ENCODE measurements around the gene PDE9A. TPM values are rescaled to one million over a fixed set of nuclear protein-coding genes. Genes with fewer than 3 reads are reported as not detected.

Gene PDE9A
- total and polyA plus RNA-seq, 2 experiments from 2014 or later, result 26.5 to 31.1 TPM

DNA sequence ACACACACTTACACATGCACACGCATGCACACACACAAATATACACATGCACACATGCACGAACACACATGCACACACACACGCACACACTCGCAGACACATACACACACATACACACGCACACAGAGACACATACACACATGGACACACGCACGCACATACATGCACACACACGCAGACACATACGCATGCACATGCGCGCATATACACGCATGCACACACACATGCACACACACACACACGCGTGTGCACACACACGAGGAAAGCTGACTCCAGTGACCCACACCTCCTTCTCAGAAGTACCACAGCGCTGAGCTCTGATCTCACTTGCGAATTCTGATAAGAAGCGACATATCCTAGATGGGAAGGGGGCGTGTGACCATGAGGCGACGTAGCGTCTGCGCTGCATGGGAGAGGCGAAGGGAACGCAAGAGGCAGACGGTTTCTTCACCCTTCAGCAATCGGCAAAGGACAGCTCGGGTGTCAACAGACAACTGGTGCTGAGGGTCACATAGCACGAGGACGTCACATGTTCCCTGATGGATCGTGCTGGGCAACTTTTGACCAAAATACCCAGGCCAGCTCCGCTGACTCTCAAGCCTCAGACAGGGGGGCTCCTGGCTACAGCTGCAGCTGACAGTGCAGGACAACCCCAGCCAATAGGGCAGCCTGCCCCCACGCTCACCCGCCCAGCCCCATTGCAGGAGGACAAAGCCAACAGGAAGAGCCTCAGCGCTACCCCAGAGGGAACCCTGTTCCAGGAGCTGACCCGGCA, 16.0 kb upstream of the PDE9A start:
- ATAC-seq (peak; percentile 22; the same call in 2 of the 3 replicates), DNase-seq (ENCODE audit: low spot score) (no peak)
- no peaks in the 10 kb centered on the region for H3K36me3 ChIP-seq (ENCODE audit: insufficient read depth)
- no peaks in the 10 kb centered on the region for H3K9me3 Mint-ChIP-seq
- H3K27ac ChIP-seq (ENCODE audit: low read depth), result no peak overlapping the region
- H3K27me3 Mint-ChIP-seq (ENCODE audit: insufficient read depth, low read depth, poor library complexity), result no peaks in the 10 kb centered on the region
- peaks cover 25% of the 10 kb centered on the region for H3K4me1 Mint-ChIP-seq
- H4K20me1 ChIP-seq (replicated peaks; ENCODE audit: insufficient read depth), result no peaks in the 10 kb centered on the region
- H3K27me3 ChIP-seq (ENCODE audit: insufficient read depth), result no peaks in the 10 kb centered on the region
- no peaks in the 10 kb centered on the region for H3K9me2 ChIP-seq (ENCODE audit: insufficient read depth)
- H3K4me2 ChIP-seq, result no peak overlapping the region
- H3K4me1 ChIP-seq (ENCODE audit: insufficient read depth), result peaks cover 18% of the 10 kb centered on the region; the same call in 1 of the 2 replicates
- H3K4me3 ChIP-seq, result no peak overlapping the region
- H3K79me2 ChIP-seq (replicated peaks; ENCODE audit: insufficient read depth), result no peaks in the 10 kb centered on the region
- H3F3A ChIP-seq (replicated peaks; ENCODE audit: low read depth), result 0 out of 2 replicates have a peak, but pooled peaks cover 4% of the 10 kb centered on the region
- no peaks in the 10 kb centered on the region for H3K36me3 Mint-ChIP-seq (ENCODE audit: low read depth)
- TF ChIP-seq ZNF331 (CRISPR knock-in tag; IDR thresholded peaks at IDR 0.05; ENCODE audit: low read depth) (no peak), JUNB (IDR thresholded peaks at IDR 0.05; ENCODE audit: unreplicated experiment) (no peak), STAT1 (IDR thresholded peaks at IDR 0.05; ENCODE audit: unreplicated experiment) (no peak), ETS1 (IDR thresholded peaks at IDR 0.05) (no peak), NANOG (IDR thresholded peaks at IDR 0.05; ENCODE audit: borderline replicate concordance) (no peak), CREB1 (CRISPR knock-in tag; IDR thresholded peaks at IDR 0.05; ENCODE audit: low read depth) (no peak), POLR2AphosphoS5 (IDR thresholded peaks at IDR 0.05; ENCODE audit: low read depth) (no peak), EZH2phosphoT487 (IDR thresholded peaks at IDR 0.05; ENCODE audit: unreplicated experiment) (no peak)
- TF ChIP-seq, protein P1, sequence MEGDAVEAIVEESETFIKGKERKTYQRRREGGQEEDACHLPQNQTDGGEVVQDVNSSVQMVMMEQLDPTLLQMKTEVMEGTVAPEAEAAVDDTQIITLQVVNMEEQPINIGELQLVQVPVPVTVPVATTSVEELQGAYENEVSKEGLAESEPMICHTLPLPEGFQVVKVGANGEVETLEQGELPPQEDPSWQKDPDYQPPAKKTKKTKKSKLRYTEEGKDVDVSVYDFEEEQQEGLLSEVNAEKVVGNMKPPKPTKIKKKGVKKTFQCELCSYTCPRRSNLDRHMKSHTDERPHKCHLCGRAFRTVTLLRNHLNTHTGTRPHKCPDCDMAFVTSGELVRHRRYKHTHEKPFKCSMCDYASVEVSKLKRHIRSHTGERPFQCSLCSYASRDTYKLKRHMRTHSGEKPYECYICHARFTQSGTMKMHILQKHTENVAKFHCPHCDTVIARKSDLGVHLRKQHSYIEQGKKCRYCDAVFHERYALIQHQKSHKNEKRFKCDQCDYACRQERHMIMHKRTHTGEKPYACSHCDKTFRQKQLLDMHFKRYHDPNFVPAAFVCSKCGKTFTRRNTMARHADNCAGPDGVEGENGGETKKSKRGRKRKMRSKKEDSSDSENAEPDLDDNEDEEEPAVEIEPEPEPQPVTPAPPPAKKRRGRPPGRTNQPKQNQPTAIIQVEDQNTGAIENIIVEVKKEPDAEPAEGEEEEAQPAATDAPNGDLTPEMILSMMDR (conservative IDR thresholded peaks at IDR 0.05; ENCODE audit: low read depth in 2 of 2), result no peak
- TF ChIP-seq, protein P2, sequence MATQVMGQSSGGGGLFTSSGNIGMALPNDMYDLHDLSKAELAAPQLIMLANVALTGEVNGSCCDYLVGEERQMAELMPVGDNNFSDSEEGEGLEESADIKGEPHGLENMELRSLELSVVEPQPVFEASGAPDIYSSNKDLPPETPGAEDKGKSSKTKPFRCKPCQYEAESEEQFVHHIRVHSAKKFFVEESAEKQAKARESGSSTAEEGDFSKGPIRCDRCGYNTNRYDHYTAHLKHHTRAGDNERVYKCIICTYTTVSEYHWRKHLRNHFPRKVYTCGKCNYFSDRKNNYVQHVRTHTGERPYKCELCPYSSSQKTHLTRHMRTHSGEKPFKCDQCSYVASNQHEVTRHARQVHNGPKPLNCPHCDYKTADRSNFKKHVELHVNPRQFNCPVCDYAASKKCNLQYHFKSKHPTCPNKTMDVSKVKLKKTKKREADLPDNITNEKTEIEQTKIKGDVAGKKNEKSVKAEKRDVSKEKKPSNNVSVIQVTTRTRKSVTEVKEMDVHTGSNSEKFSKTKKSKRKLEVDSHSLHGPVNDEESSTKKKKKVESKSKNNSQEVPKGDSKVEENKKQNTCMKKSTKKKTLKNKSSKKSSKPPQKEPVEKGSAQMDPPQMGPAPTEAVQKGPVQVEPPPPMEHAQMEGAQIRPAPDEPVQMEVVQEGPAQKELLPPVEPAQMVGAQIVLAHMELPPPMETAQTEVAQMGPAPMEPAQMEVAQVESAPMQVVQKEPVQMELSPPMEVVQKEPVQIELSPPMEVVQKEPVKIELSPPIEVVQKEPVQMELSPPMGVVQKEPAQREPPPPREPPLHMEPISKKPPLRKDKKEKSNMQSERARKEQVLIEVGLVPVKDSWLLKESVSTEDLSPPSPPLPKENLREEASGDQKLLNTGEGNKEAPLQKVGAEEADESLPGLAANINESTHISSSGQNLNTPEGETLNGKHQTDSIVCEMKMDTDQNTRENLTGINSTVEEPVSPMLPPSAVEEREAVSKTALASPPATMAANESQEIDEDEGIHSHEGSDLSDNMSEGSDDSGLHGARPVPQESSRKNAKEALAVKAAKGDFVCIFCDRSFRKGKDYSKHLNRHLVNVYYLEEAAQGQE (IDR thresholded peaks at IDR 0.05; ENCODE audit: unreplicated experiment), result no peak
- peak overlapping the region; percentile 85; the same call in 1 of the 2 replicates for H2AFZ ChIP-seq
- H3K4me3 Mint-ChIP-seq, result no peak overlapping the region
- H3K27ac Mint-ChIP-seq, result no peak overlapping the region
